GM12892 (cell line): Measurements from ENCODE around the gene VWA3A.

Experiments
- POLR2A ChIP-seq: IDR thresholded peaks from 2 replicates; pipeline ENCODE4 v1.6.1; 2011; ENCODE audit warnings: low read depth, low read length, control low read depth
- POLR2AphosphoS5 ChIP-seq: IDR thresholded peaks from 2 replicates; pipeline ENCODE4 v1.6.1; 2011; ENCODE audit warnings: low read depth, low read length, control low read depth
- TAF1 ChIP-seq: IDR thresholded peaks from 2 replicates; pipeline ENCODE4 v1.6.1; 2011; ENCODE audit warnings: low read depth, mild to moderate bottlenecking, control low read depth, low read length, borderline replicate concordance

DNA sequence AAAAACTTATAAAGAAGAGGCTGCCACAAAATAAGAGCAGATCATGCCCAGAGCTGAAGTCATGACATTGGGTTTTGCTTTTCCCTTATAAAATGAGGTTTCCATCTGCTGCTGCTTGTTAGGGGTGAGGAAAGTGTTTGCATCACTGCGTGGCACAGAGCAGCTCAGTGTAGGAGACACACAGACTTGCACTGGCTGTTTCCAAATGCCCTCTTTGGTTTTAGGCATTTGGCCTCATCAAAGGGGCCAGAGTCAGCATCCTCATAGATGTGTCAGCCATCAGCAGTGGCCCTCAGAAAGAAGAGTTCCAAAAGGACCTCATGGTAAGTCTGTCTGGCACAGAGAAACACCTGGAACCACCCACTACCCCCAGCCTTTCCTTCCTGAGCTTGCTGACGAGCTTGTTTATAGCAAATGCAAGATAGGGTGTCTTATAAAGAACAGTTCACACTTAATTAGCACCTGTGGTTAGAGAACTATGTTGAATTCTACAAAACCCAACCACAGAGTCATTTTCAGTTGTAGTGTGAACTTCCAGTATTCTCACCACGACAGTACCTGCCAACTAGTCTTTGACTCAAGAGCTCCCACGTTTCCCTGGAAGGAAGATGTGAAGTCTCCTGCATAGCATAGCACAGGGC lies 17.0 kb downstream of the VWA3A start:
- no peak for TF ChIP-seq POLR2A
- TF ChIP-seq POLR2AphosphoS5 = no peak
- no peak for TF ChIP-seq TAF1
